ENCODE measurements around the gene TRAPPC2.

TRAPPC2 gene

GRCh38 chrX:13664020-13664419 is 70.4 kb downstream of the TRAPPC2 start:
- no peak for DNase-seq

- DNase-seq = no peak
Measured at GRCh38 chrX:13662355-13662791, 72.0 kb downstream of the TRAPPC2 start.
